ENCODE results near the gene AMPD1. TPM values are rescaled to one million over a fixed set of nuclear protein-coding genes. Genes with fewer than 3 reads are reported as not detected.

AMPD1 gene
- polyA plus RNA-seq, 1 experiment = not detected

DNA sequence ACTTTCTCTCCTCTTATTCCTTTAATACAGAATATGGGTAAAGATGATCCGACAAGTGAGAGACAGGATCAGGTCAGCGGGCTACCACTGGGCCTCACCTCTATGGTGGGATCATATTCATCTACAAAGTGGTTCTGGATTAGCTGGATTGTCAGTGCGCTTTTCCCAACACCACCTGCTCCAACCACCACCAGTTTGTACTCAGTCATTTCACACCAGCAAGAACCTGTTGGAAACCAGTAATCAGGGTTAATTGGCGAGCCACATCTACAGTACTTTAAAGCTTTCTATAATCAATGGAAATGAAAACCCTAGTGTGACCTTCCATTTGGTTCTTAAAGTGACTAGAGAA, 20.6 kb upstream of the AMPD1 start:
- Histone ChIP-seq H3K27me3 (ENCODE audit: control insufficient read depth, insufficient read depth, low read length) (no peaks in the 10 kb centered on the region), H3K9me3 (ENCODE audit: control insufficient read depth, insufficient read depth, low read length) (no peaks in the 10 kb centered on the region), H3K4me3 (ENCODE audit: low read depth, low read length) (peak overlapping the region; percentile 92), H3K27ac (ENCODE audit: low read depth, low read length) (peak overlapping the region; percentile 95)
- DNase-seq (ENCODE audit: low read depth, low spot score) = no peak
- CTCF ChIA-PET = interaction anchor here (1.3 to 2.0 kb wide), 2 partner anchors 337 to 369 kb away, joined by 3 to 6 read pairs; no protein-coding TSS in a partner anchor
- POLR2A ChIA-PET = interaction anchor here (0.6 to 1.5 kb wide), 2 partner anchors 42 to 823 kb away, joined by 3 to 5 read pairs; partner anchors contain the start of gene CSDE1
- TF ChIP-seq, protein P1, sequence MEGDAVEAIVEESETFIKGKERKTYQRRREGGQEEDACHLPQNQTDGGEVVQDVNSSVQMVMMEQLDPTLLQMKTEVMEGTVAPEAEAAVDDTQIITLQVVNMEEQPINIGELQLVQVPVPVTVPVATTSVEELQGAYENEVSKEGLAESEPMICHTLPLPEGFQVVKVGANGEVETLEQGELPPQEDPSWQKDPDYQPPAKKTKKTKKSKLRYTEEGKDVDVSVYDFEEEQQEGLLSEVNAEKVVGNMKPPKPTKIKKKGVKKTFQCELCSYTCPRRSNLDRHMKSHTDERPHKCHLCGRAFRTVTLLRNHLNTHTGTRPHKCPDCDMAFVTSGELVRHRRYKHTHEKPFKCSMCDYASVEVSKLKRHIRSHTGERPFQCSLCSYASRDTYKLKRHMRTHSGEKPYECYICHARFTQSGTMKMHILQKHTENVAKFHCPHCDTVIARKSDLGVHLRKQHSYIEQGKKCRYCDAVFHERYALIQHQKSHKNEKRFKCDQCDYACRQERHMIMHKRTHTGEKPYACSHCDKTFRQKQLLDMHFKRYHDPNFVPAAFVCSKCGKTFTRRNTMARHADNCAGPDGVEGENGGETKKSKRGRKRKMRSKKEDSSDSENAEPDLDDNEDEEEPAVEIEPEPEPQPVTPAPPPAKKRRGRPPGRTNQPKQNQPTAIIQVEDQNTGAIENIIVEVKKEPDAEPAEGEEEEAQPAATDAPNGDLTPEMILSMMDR (IDR thresholded peaks at IDR 0.05; ENCODE audit: low read depth, low read length) = no peak

DNA sequence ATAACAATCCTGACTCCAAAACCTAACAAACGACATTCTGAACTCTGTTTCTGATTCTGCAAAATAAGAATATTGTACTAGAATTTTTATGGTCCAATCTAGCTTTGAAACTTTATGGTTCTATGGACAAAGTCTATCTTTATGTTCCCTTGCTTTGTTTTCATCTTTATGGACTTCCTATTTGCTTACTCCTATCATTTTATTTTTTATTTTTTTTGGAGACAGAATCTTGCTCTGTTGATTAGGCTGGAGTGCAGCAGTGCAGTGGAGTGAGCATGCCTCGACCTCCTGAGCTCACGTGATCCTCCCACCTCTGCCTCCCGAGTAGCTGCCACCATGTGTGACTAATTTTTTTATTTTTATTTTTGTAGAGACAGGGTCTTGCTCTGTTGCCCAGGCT, 17.6 kb upstream of the AMPD1 start:
- POLR2A ChIA-PET = no interaction called here

GRCh38 chr1:114710360-114710759, 15.0 kb upstream of the AMPD1 start:
- ChIA-PET POLR2A (no interaction called here), CTCF (interaction anchor here (1.1 kb wide), 1 partner anchor 364 kb away, joined by 3 read pairs; no protein-coding TSS in a partner anchor)
- TF ChIP-seq, protein P1 (IDR thresholded peaks at IDR 0.05; ENCODE audit: low read depth, low read length) = no peak
- Histone ChIP-seq H3K9me3 (ENCODE audit: control insufficient read depth, insufficient read depth, low read length) (no peaks in the 10 kb centered on the region), H3K27me3 (ENCODE audit: control insufficient read depth, insufficient read depth, low read length) (no peaks in the 10 kb centered on the region), H3K27ac (ENCODE audit: low read depth, low read length) (no peak overlapping the region), H3K4me3 (ENCODE audit: low read depth, low read length) (no peak overlapping the region)
- no peak for DNase-seq (ENCODE audit: low read depth, low spot score)

More for the DNA sequence above, 17.6 kb upstream of the AMPD1 start:
- TF ChIP-seq, protein P1 (IDR thresholded peaks at IDR 0.05; ENCODE audit: low read depth, low read length) = no peak
- DNase-seq (ENCODE audit: low read depth, low spot score) = no peak
- Histone ChIP-seq H3K4me3 (ENCODE audit: low read depth, low read length) (no peak overlapping the region), H3K27me3 (ENCODE audit: control insufficient read depth, insufficient read depth, low read length) (no peaks in the 10 kb centered on the region), H3K9me3 (ENCODE audit: control insufficient read depth, insufficient read depth, low read length) (no peaks in the 10 kb centered on the region), H3K27ac (ENCODE audit: low read depth, low read length) (no peak overlapping the region)
- CTCF ChIA-PET = interaction anchor here (2.0 kb wide), 1 partner anchor 366 kb away, joined by 7 read pairs; no protein-coding TSS in a partner anchor

- POLR2A ChIA-PET = no interaction called here
- TF ChIP-seq, protein P1 (IDR thresholded peaks at IDR 0.05; ENCODE audit: low read depth, low read length) = no peak
Observed at GRCh38 chr1:114707604-114708003, 12.3 kb upstream of the AMPD1 start.

GRCh38 chr1:114703242-114703641, 7.9 kb upstream of the AMPD1 start:
- ChIA-PET CTCF (no interaction called here), POLR2A (interaction anchor here (1.2 kb wide), 1 partner anchor 19 kb away, joined by 4 read pairs; no protein-coding TSS in a partner anchor)

More at GRCh38 chr1:114707604-114708003, 12.3 kb upstream of the AMPD1 start:
- no peaks in the 10 kb centered on the region for H3K9me3 ChIP-seq (ENCODE audit: control insufficient read depth, insufficient read depth, low read length)
- CTCF ChIA-PET = interaction anchor here (1.2 kb wide), 1 partner anchor 361 kb away, joined by 4 read pairs; no protein-coding TSS in a partner anchor
- DNase-seq (ENCODE audit: low read depth, low spot score) = no peak
- no peaks in the 10 kb centered on the region for H3K27me3 ChIP-seq (ENCODE audit: control insufficient read depth, insufficient read depth, low read length)
- no peak overlapping the region for H3K27ac ChIP-seq (ENCODE audit: low read depth, low read length)
- H3K4me3 ChIP-seq (ENCODE audit: low read depth, low read length) = no peak overlapping the region

More at GRCh38 chr1:114703242-114703641, 7.9 kb upstream of the AMPD1 start:
- no peaks in the 10 kb centered on the region for H3K9me3 ChIP-seq (ENCODE audit: control insufficient read depth, insufficient read depth, low read length)
- no peak overlapping the region for H3K27ac ChIP-seq (ENCODE audit: low read depth, low read length)
- no peak overlapping the region for H3K4me3 ChIP-seq (ENCODE audit: low read depth, low read length)
- no peaks in the 10 kb centered on the region for H3K27me3 ChIP-seq (ENCODE audit: control insufficient read depth, insufficient read depth, low read length)
- TF ChIP-seq, protein P1 (IDR thresholded peaks at IDR 0.05; ENCODE audit: low read depth, low read length) = no peak
- DNase-seq (ENCODE audit: low read depth, low spot score) = no peak

Data from AG04450 (cell line).